ENCODE data around the gene ADGRD1. TPM values are rescaled to one million over a fixed set of nuclear protein-coding genes. Genes with fewer than 3 reads are reported as not detected.

The ADGRD1 gene
- total and polyA plus RNA-seq, 2 of the 8 experiments (the other 6 are each of a cell fraction or from before 2014, with no cell fraction given), result 0.36 to 0.48 TPM

DNA sequence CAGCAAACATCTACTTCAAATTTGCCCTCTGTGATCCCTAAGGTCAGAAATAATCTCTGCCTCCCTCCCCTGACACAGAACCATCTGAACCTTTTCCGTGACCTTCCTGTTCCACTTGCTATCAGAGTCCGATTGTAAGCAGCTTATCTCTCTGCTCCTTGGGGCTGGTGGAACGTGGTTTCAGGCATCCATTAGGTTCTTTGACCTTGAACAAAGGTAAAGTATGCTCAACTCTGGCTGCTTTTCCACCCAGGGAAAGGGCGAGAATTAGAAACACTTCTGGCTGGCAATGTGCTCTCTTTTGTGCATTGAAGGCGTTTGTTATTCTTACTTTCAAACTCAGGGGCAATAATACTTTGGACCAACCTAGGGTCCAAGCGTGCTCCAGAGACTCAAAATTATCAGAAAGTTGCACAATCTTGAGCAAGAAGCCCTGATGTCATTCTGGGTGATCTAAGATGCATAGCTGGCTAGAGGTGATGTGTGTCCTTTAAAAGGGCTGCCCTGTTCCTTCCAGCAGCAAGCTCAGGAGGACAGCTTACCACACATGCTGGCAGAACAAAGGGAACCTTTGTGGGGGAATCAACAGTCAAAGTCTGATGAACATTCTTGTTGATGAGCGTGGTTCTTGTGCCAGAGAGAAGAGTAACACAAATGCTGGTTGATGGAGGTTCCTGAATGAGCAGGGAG is 29.8 kb downstream of the ADGRD1 start (continued):
- TF ChIP-seq TCF12 (IDR thresholded peaks at IDR 0.05; ENCODE audit: low read depth, low read length) (no peak), CREB1 (IDR thresholded peaks at IDR 0.05) (no peak), ZNF274 (IDR thresholded peaks at IDR 0.05; ENCODE audit: borderline replicate concordance, extremely low read depth, low read length) (no peak), NRF1 (IDR thresholded peaks at IDR 0.05; ENCODE audit: low read depth, low read length) (no peak), SP2 (IDR thresholded peaks at IDR 0.05; ENCODE audit: low read length) (no peak), RNF2 (IDR thresholded peaks at IDR 0.05; ENCODE audit: borderline replicate concordance, low read depth, low read length, missing control alignments, poor library complexity, severe bottlenecking) (no peak), SP4 (IDR thresholded peaks at IDR 0.05; ENCODE audit: low read length) (no peak), EZH2 (IDR thresholded peaks at IDR 0.05; ENCODE audit: low read depth, low read length, severe bottlenecking) (no peak), POU5F1 (IDR thresholded peaks at IDR 0.05; ENCODE audit: low read depth, low read length) (no peak), KDM4A (IDR thresholded peaks at IDR 0.05; ENCODE audit: low read depth, low read length, severe bottlenecking) (no peak), FOSL1 (IDR thresholded peaks at IDR 0.05; ENCODE audit: insufficient read depth, low read depth, low read length) (no peak)

All from H1 (cell line).